Fibroblast of lung (primary cell): ENCODE results near the gene PURA. TPM values are rescaled to one million over a fixed set of nuclear protein-coding genes. Genes with fewer than 3 reads are reported as not detected.

Experiments used
- DNase-seq, 2 donors: peaks; one replicate each; pipeline versions ENCODE4 v3.0.0 to v3.0.0-alpha.2; 2010; ENCODE audit warnings: low read depth in 2 of 2
- H2AFZ ChIP-seq: 2 replicates; pipeline ENCODE4 v1.5.1; 2012; ENCODE audit warnings: low read length, control low read depth, inconsistent platforms
- H3K27ac ChIP-seq: 2 replicates; pipeline ENCODE4 v1.5.1; 2011; ENCODE audit warnings: low read length, control low read depth; ENCODE audit not compliant: insufficient read depth
- H3K27me3 ChIP-seq: 2 replicates; pipeline ENCODE4 v1.5.1; 2011; ENCODE audit warnings: mild to moderate bottlenecking, low read length; ENCODE audit not compliant: control insufficient read depth, insufficient read depth
- H3K36me3 ChIP-seq: 2 replicates; pipeline ENCODE4 v1.5.1; 2011; ENCODE audit warnings: low read length; ENCODE audit not compliant: control insufficient read depth, insufficient read depth
- H3K4me1 ChIP-seq: 2 replicates; pipeline ENCODE4 v1.5.1; 2011; ENCODE audit warnings: low read length; ENCODE audit not compliant: control insufficient read depth, insufficient read depth; ENCODE audit errors: extremely low read depth
- H3K4me2 ChIP-seq: 2 replicates; pipeline ENCODE4 v1.5.1; 2011; ENCODE audit warnings: low read length, control low read depth; ENCODE audit not compliant: insufficient read depth; ENCODE audit errors: extremely low read depth
- H3K4me3 ChIP-seq, 4 experiments: fragments of 200-600 bp in 1 of 4; sonication (generic) in 1 of 4; replicated peaks in 1 of 4; 2 replicates each; pipeline ENCODE4 v1.5.1; 2011 to 2016; ENCODE audit warnings: low read length in 4 of 4, low read depth in 3 of 4, mild to moderate bottlenecking in 3 of 4, control low read depth in 2 of 4, inconsistent platforms in 1 of 4, mixed read lengths in 1 of 4; ENCODE audit not compliant: insufficient read depth in 1 of 4; ENCODE audit errors: control extremely low read depth in 1 of 4
- H3K79me2 ChIP-seq: 2 replicates; pipeline ENCODE4 v1.5.1; 2012; ENCODE audit warnings: mild to moderate bottlenecking, low read length, inconsistent platforms; ENCODE audit not compliant: control insufficient read depth, insufficient read depth
- H3K9ac ChIP-seq: 2 replicates; pipeline ENCODE4 v1.5.1; 2011; ENCODE audit warnings: mild to moderate bottlenecking, low read length, control low read depth; ENCODE audit not compliant: insufficient read depth
- H3K9me3 ChIP-seq: 2 replicates; pipeline ENCODE4 v1.5.1; 2012; ENCODE audit warnings: low read depth, low read length; ENCODE audit not compliant: control insufficient read depth, insufficient read depth
- H4K20me1 ChIP-seq: 2 replicates; pipeline ENCODE4 v1.5.1; 2011; ENCODE audit warnings: low read length; ENCODE audit not compliant: control insufficient read depth, insufficient read depth; ENCODE audit errors: extremely low read depth
- EZH2 ChIP-seq: IDR thresholded peaks from 2 replicates; pipeline ENCODE4 v1.5.1; 2012; ENCODE audit warnings: low read length, control low read depth, mild to moderate bottlenecking; ENCODE audit errors: missing control alignments
- polyA plus RNA-seq, 2 donors: library from polyadenylated mRNA; depleted of rRNA in 1 of 2; stranded (reverse) in 1 of 2; unstranded in 1 of 2; fragments of >200 nt; gene quantifications; 2 replicates each; pipeline ENCODE4 v1.2.1, GENCODE V29; 2011 to 2012; ENCODE audit warnings: missing spikeins in 1 of 2
- total RNA-seq: library from RNA; depleted of rRNA; stranded (reverse); fragments of >200 nt; gene quantifications from 2 replicates; pipeline ENCODE4 v1.2.1, GENCODE V29; 2014
- TF ChIP-seq, protein P1 (sequence below), 2 donors: IDR thresholded peaks in 1 of 2; conservative IDR thresholded peaks in 1 of 2; 1 replicate in 1 of 2; 2 replicates in 1 of 2; pipeline ENCODE4 v1.5.1; 2011 to 2012; ENCODE audit warnings: low read length in 2 of 2, control low read depth in 1 of 2, inconsistent platforms in 1 of 2, low read depth in 1 of 2, mild to moderate bottlenecking in 1 of 2

Gene PURA
- total and polyA plus RNA-seq, 2 donors (not counting 1 experiment from before 2014, with no cell fraction given), result 8.0 to 20.0 TPM

DNA sequence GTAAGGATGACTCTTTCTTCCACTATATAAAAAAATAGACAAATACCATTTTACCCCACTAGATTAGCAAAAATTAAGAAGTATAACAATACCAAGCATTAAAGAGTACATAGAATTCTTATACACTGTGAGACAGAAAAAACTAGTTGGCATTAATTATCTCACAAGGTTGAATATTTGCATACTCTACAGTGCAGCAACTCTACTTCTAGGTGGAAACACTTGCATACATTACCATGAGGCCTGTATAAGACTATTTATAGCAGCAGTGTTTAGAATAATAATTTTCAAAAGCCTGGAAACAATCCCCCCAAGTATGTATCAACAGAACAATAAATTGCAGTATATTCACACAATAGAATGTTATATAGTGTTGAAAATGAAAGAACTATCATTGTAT, 19.0 kb upstream of the PURA start:
- H3K27me3 ChIP-seq, result no peaks in the 10 kb centered on the region

DNA sequence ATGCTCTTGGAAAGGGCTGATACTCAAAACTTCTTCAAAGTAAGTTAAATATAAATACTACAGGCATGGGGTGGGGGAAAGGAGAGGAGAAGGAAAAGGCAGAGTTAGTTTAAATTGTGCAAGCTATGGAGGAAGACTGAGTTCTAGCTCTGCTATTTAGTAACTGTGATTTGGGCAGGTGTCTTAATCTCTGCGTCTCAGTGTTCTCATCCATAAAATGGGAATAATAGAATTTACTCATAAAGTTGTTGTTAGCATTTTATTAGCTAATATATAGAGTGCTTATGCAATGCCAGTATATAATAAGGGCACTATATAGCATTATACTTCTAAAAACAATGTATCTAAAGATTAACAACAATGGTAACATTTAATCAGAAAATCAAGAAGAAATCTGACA, 12.7 kb upstream of the PURA start:
- H3K27me3 ChIP-seq, result no peaks in the 10 kb centered on the region
- H3K27ac ChIP-seq, result no peak overlapping the region
- H3K4me3 ChIP-seq, result no peak overlapping the region
- no peak for DNase-seq
- H3K9me3 ChIP-seq, result no peaks in the 10 kb centered on the region
- no peaks in the 10 kb centered on the region for H4K20me1 ChIP-seq
- no peak overlapping the region for H3K9ac ChIP-seq
- H2AFZ ChIP-seq, result no peak overlapping the region
- no peak overlapping the region for H3K4me2 ChIP-seq
- H3K79me2 ChIP-seq, result no peaks in the 10 kb centered on the region
- no peak for TF ChIP-seq EZH2
- TF ChIP-seq, protein P1, sequence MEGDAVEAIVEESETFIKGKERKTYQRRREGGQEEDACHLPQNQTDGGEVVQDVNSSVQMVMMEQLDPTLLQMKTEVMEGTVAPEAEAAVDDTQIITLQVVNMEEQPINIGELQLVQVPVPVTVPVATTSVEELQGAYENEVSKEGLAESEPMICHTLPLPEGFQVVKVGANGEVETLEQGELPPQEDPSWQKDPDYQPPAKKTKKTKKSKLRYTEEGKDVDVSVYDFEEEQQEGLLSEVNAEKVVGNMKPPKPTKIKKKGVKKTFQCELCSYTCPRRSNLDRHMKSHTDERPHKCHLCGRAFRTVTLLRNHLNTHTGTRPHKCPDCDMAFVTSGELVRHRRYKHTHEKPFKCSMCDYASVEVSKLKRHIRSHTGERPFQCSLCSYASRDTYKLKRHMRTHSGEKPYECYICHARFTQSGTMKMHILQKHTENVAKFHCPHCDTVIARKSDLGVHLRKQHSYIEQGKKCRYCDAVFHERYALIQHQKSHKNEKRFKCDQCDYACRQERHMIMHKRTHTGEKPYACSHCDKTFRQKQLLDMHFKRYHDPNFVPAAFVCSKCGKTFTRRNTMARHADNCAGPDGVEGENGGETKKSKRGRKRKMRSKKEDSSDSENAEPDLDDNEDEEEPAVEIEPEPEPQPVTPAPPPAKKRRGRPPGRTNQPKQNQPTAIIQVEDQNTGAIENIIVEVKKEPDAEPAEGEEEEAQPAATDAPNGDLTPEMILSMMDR (conservative IDR thresholded peaks at IDR 0.05 in 1 of 2, IDR thresholded peaks at IDR 0.05 in 1 of 2; ENCODE audit: low read depth in 1 of 2, low read length in 2 of 2), result no peak
- no peaks in the 10 kb centered on the region for H3K4me1 ChIP-seq
- H3K36me3 ChIP-seq, result no peaks in the 10 kb centered on the region

More for the DNA sequence above, 19.0 kb upstream of the PURA start:
- no peak for DNase-seq
- Histone ChIP-seq H2AFZ (no peak overlapping the region), H3K4me2 (no peak overlapping the region), H4K20me1 (no peaks in the 10 kb centered on the region), H3K4me3 (no peak overlapping the region), H3K36me3 (no peaks in the 10 kb centered on the region), H3K4me1 (no peaks in the 10 kb centered on the region), H3K79me2 (no peaks in the 10 kb centered on the region), H3K9me3 (no peaks in the 10 kb centered on the region), H3K27ac (no peak overlapping the region), H3K9ac (no peak overlapping the region)
- TF ChIP-seq, protein P1 (conservative IDR thresholded peaks at IDR 0.05 in 1 of 2, IDR thresholded peaks at IDR 0.05 in 1 of 2; ENCODE audit: low read depth in 1 of 2, low read length in 2 of 2), result no peak
- TF ChIP-seq EZH2, result no peak

DNA sequence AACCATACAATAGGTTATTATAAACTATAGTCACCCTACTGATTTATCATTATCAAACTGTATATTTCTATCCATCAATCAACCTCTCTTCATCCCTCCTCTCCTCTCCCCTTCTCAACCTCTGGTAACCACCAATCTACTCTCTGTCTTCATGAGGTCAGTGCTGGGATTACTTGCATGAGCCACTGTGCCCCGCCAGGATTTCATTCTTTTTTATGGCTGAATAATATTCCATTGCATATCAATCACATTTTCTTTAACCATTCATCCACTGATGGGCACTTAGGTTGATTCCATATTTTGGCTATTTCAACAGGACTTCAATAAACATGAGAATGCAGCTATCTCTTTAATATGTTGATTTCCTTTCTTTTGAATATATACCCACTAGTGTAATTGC, 10.8 kb upstream of the PURA start:
- TF ChIP-seq EZH2, result no peak
- TF ChIP-seq, protein P1 (conservative IDR thresholded peaks at IDR 0.05 in 1 of 2, IDR thresholded peaks at IDR 0.05 in 1 of 2; ENCODE audit: low read depth in 1 of 2, low read length in 2 of 2), result no peak
- H3K36me3 ChIP-seq, result no peaks in the 10 kb centered on the region
- H3K9me3 ChIP-seq, result no peaks in the 10 kb centered on the region
- no peaks in the 10 kb centered on the region for H3K4me1 ChIP-seq
- H3K79me2 ChIP-seq, result peaks cover 2% of the 10 kb centered on the region
- no peak overlapping the region for H3K27ac ChIP-seq
- DNase-seq, result no peak
- no peaks in the 10 kb centered on the region for H4K20me1 ChIP-seq
- no peaks in the 10 kb centered on the region for H3K27me3 ChIP-seq
- H3K4me2 ChIP-seq, result no peak overlapping the region
- no peak overlapping the region for H2AFZ ChIP-seq
- no peak overlapping the region for H3K9ac ChIP-seq
- H3K4me3 ChIP-seq, result no peak overlapping the region
